ENCODE data around the gene SPAG16.

The SPAG16 gene

DNA sequence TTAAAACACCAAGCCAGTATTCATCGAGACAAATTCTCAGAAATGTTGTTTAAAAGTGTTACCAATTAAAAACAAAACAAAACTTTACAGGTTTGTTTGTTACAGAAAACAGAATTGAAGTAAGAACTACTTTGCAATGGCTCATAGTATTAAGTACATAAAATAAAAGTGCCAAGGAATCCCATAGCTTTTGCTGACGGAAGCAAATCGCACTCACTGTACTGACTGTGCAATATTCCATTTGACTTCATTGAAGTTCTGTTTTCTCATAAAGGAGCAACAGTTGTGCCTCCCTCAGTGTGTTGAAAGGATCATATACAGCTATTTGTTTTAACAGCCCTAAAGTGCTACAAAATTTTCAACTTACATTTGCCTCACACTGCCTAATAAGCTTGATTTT is 507.8 kb downstream of the SPAG16 start:
- TF ChIP-seq, protein P1, sequence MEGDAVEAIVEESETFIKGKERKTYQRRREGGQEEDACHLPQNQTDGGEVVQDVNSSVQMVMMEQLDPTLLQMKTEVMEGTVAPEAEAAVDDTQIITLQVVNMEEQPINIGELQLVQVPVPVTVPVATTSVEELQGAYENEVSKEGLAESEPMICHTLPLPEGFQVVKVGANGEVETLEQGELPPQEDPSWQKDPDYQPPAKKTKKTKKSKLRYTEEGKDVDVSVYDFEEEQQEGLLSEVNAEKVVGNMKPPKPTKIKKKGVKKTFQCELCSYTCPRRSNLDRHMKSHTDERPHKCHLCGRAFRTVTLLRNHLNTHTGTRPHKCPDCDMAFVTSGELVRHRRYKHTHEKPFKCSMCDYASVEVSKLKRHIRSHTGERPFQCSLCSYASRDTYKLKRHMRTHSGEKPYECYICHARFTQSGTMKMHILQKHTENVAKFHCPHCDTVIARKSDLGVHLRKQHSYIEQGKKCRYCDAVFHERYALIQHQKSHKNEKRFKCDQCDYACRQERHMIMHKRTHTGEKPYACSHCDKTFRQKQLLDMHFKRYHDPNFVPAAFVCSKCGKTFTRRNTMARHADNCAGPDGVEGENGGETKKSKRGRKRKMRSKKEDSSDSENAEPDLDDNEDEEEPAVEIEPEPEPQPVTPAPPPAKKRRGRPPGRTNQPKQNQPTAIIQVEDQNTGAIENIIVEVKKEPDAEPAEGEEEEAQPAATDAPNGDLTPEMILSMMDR (IDR thresholded peaks at IDR 0.05; ENCODE audit: control insufficient read depth, extremely low read depth, insufficient read depth) = no peak
- DNase-seq (ENCODE audit: low read depth) = no peak
- no peak overlapping the region for H3K4me3 ChIP-seq (ENCODE audit: low read depth, low read length)

GRCh38 chr2:213806125-213806726 is 522.0 kb downstream of the SPAG16 start:
- H3K4me3 ChIP-seq (ENCODE audit: low read depth, low read length) = no peak overlapping the region
- TF ChIP-seq, protein P1 (IDR thresholded peaks at IDR 0.05; ENCODE audit: control insufficient read depth, extremely low read depth, insufficient read depth) = peak; percentile 38
- DNase-seq (ENCODE audit: low read depth) = peak; percentile 30

DNA sequence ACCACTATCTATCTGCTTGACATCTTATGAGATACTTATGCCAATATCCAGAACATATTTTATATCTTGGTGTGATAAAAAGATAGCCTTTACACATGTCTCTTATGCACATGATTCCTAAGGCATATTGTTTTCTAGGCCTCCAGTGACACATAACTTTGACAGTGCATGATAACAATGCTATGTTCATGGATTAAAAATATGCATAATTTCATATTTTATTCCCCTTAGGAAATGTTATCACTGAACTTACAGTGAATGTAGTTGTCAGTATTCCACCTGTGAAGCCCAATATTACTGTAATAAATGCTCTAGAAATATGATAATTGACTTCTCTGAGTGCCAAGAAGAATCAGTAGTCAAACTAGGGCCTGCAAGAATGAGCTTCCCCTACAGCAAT is 532.3 kb downstream of the SPAG16 start:
- H3K4me3 ChIP-seq (ENCODE audit: low read depth, low read length) = no peak overlapping the region
- TF ChIP-seq, protein P1 (IDR thresholded peaks at IDR 0.05; ENCODE audit: control insufficient read depth, extremely low read depth, insufficient read depth) = no peak
- no peak for DNase-seq (ENCODE audit: low read depth)

DNA sequence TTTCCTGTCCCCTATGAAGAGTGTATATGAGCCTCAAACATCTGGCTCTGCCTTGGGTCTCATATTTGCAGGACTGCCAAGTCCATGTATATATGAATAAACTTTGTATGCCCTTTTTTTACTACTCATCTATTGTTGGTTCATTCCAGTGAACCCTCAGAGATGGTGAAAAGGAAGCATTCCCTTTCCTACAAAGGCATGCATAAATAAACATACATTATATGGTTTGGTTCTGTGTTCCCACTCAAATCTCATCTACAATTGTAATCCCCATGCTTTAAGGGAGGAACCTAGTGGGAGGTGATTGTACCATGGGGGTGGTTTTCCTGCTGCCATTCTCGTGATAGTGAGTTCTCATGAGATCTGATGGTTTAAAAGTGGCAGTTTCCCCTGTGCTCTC is 534.2 kb downstream of the SPAG16 start:
- DNase-seq (ENCODE audit: low read depth) = no peak
- TF ChIP-seq, protein P1 (IDR thresholded peaks at IDR 0.05; ENCODE audit: control insufficient read depth, extremely low read depth, insufficient read depth) = no peak
- no peak overlapping the region for H3K4me3 ChIP-seq (ENCODE audit: low read depth, low read length)

DNA sequence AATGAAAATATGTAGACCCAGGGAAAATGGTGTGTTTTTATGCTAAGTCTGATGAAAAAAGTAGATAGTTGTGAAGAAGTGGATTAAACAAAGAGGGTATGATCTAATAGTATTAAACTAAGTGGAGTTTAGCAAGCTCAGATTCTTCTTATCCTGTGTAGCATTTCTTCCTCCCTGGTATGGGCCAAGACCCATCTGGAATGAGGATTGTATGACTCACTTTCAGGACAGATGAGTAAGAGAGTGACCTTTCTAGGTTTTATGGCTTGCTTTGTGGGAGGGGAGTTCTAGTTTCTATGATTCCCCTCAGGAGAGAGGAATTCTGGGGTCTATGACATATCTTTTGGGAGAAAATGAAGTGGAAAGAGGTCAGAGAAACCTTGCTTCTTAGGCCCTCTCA is 550.1 kb downstream of the SPAG16 start:
- DNase-seq (ENCODE audit: low read depth) = no peak
- H3K4me3 ChIP-seq (ENCODE audit: low read depth, low read length) = no peak overlapping the region
- TF ChIP-seq, protein P1 (IDR thresholded peaks at IDR 0.05; ENCODE audit: control insufficient read depth, extremely low read depth, insufficient read depth) = no peak

GRCh38 chr2:213834746-213835145 is 550.5 kb downstream of the SPAG16 start:
- H3K4me3 ChIP-seq (ENCODE audit: low read depth, low read length) = no peak overlapping the region
- DNase-seq (ENCODE audit: low read depth) = no peak
- TF ChIP-seq, protein P1 (IDR thresholded peaks at IDR 0.05; ENCODE audit: control insufficient read depth, extremely low read depth, insufficient read depth) = no peak

DNA sequence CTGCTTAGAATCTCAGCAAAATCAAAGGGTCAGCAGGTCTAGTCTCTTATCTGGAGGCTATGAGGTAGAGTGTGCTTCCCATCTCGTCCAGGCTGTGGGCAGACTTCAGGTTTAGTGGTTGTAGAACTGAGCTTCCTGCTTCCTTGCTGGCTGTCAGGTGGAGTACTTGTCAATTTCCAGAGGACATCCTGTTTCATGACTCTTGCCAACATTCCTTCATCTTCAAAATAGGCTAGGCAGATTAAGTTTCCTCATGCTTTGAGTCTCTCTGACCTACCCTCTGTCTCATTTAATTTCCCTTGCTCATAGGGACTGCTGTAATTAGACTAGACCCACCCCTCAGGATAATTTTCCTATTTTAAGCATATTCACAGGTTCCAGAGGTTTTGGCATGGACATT is 562.6 kb downstream of the SPAG16 start:
- TF ChIP-seq, protein P1 (IDR thresholded peaks at IDR 0.05; ENCODE audit: control insufficient read depth, extremely low read depth, insufficient read depth) = no peak
- DNase-seq (ENCODE audit: low read depth) = no peak
- no peak overlapping the region for H3K4me3 ChIP-seq (ENCODE audit: low read depth, low read length)

Data from LNCaP clone FGC (cell line).